ENCODE measurements around the gene PER2. TPM values are rescaled to one million over a fixed set of nuclear protein-coding genes. Genes with fewer than 3 reads are reported as not detected.

PER2 gene
- total RNA-seq, 1 experiment from 2014 or later: 3.7 TPM

Other genes starting within 250 kb of the PER2 start
- gene SCLY, start 227.6 kb downstream of the PER2 start, total RNA-seq (2014; rRNA removed; shearing (Covaris generic)): 8.7 and 10.5 TPM in 2 replicates
- gene ESPNL, start 188.3 kb downstream of the PER2 start, total RNA-seq (2014; rRNA removed; shearing (Covaris generic)): not detected in 2 replicates
- not detected in 2 replicates for gene KLHL30, start 149.9 kb downstream of the PER2 start, total RNA-seq (2014; rRNA removed; shearing (Covaris generic))
- 1.6 and 5.2 TPM in 2 replicates for gene ERFE, start 129.6 kb downstream of the PER2 start, total RNA-seq (2014; rRNA removed; shearing (Covaris generic))
- 8.8 and 19.5 TPM in 2 replicates for gene ILKAP, start 84.9 kb downstream of the PER2 start, total RNA-seq (2014; rRNA removed; shearing (Covaris generic))
- 1.5 and 5.3 TPM in 2 replicates for gene HES6, start 48.6 kb downstream of the PER2 start, total RNA-seq (2014; rRNA removed; shearing (Covaris generic))
- 3.2 and 12.7 TPM in 2 replicates for gene TRAF3IP1, start 31.9 kb upstream of the PER2 start, total RNA-seq (2014; rRNA removed; shearing (Covaris generic))
- gene ASB1, start 138.3 kb upstream of the PER2 start, total RNA-seq (2014; rRNA removed; shearing (Covaris generic)): 11.5 and 17.2 TPM in 2 replicates